ENCODE measurements around the gene KLK5. TPM values are rescaled to one million over a fixed set of nuclear protein-coding genes. Genes with fewer than 3 reads are reported as not detected.

KLK5 gene
- total RNA-seq, 1 experiment from 2014 or later: not detected

- no CpG with 5 or more reads among the region's 29 CpGs for WGBS (ENCODE audit: extremely low coverage, insufficient read length, low lambda C conversion rate)
- Mint-ChIP-seq H3K27ac (no peak overlapping the region), H3K4me1 (peaks cover 15 to 17% of the 10 kb centered on the region in 2 experiments), H3K9me3 (no peaks in the 10 kb centered on the region; a peak in 1 of 5 replicates), H3K27me3 (ENCODE audit: low read depth) (peaks cover 46% of the 10 kb centered on the region), H3K4me3 (no peak overlapping the region), H3K36me3 (ENCODE audit: insufficient read depth in 1 of 3, low read depth in 3 of 3) (no peaks in the 10 kb centered on the region)
- H3K4ac ChIP-seq (ENCODE audit: low read depth, low read length): no peak overlapping the region
- no peak for DNase-seq
- peak overlapping the region; percentile 74 for H3K4me2 ChIP-seq (ENCODE audit: insufficient read depth, insufficient read length, low read length)
- H3K14ac ChIP-seq (ENCODE audit: insufficient read depth, low read length): no peak overlapping the region
- H3K79me2 ChIP-seq (ENCODE audit: insufficient read depth, low read length): no peaks in the 10 kb centered on the region
- H3K27ac ChIP-seq (ENCODE audit: insufficient read length, low read depth, low read length): no peak overlapping the region
- no peaks in the 10 kb centered on the region for H3K4me1 ChIP-seq (ENCODE audit: insufficient read depth, low read length)
- no peaks in the 10 kb centered on the region for H3K9me3 ChIP-seq (ENCODE audit: control insufficient read depth, low read depth, low read length)
- H2BK5ac ChIP-seq (ENCODE audit: insufficient read length, low read length): no peak overlapping the region
- TF ChIP-seq CTCF (conservative IDR thresholded peaks at IDR 0.05): no peak
- H3K23me2 ChIP-seq (ENCODE audit: insufficient read length, low read depth, low read length, poor library complexity, severe bottlenecking): peaks cover 7% of the 10 kb centered on the region
- no peak overlapping the region for H2BK120ac ChIP-seq (ENCODE audit: low read depth, low read length, poor library complexity, severe bottlenecking)
- no peak overlapping the region for H3K23ac ChIP-seq (ENCODE audit: insufficient read length, low read depth, low read length)
- H4K91ac ChIP-seq (ENCODE audit: insufficient read length, low read depth, low read length): no peak overlapping the region
- no peak overlapping the region for H2BK12ac ChIP-seq (ENCODE audit: insufficient read length, low read depth, low read length)
- no peak overlapping the region for H2BK20ac ChIP-seq (ENCODE audit: low read depth, low read length, poor library complexity, severe bottlenecking)
- no peak overlapping the region for H2AK5ac ChIP-seq (ENCODE audit: insufficient read length, low read length)
- no peak overlapping the region for H4K8ac ChIP-seq (replicated peaks; ENCODE audit: insufficient read length, low read depth, low read length)
- no peaks in the 10 kb centered on the region for H4K20me1 ChIP-seq (ENCODE audit: control insufficient read depth, insufficient read depth, insufficient read length)
- H2BK15ac ChIP-seq (ENCODE audit: low read depth, low read length): no peak overlapping the region
- no peak overlapping the region for H3T11ph ChIP-seq (ENCODE audit: low read length)
- no peak overlapping the region for H3K9ac ChIP-seq (ENCODE audit: extremely low read depth, insufficient read length, low read length)
- H2AFZ ChIP-seq (ENCODE audit: low read length): no peak overlapping the region
- no peak overlapping the region for H3K18ac ChIP-seq (ENCODE audit: insufficient read length, low read depth, low read length)
- H3K56ac ChIP-seq (ENCODE audit: insufficient read length, low read depth, low read length): no peak overlapping the region
- peaks cover 30% of the 10 kb centered on the region; the same call in 1 of the 2 replicates for H3K27me3 ChIP-seq (ENCODE audit: insufficient read depth, low read length)
- H3K79me1 ChIP-seq (ENCODE audit: insufficient read depth, low read depth, low read length, poor library complexity, severe bottlenecking): no peaks in the 10 kb centered on the region
- no peak overlapping the region for H4K5ac ChIP-seq (ENCODE audit: insufficient read length, low read depth, low read length)
Observed at GRCh38 chr19:50912727-50913716, 39.8 kb downstream of the KLK5 start.

Data from H9 (cell line).